ENCODE results near the gene ABCC8. TPM values are rescaled to one million over a fixed set of nuclear protein-coding genes. Genes with fewer than 3 reads are reported as not detected.

ABCC8 gene
- total RNA-seq, 3 donors from 2014 or later, result 3.8 to 10.8 (median 10.5) TPM

- DNase-seq (ENCODE audit: low spot score in 2 of 2), result no peak
- intact Hi-C loops (cut with DNase I; ENCODE audit: low total_unique reads), result no loop called here
- H3K9me3 ChIP-seq, result no peaks in the 10 kb centered on the region
- H3K27me3 ChIP-seq, result no peaks in the 10 kb centered on the region
- TF ChIP-seq, protein P1, sequence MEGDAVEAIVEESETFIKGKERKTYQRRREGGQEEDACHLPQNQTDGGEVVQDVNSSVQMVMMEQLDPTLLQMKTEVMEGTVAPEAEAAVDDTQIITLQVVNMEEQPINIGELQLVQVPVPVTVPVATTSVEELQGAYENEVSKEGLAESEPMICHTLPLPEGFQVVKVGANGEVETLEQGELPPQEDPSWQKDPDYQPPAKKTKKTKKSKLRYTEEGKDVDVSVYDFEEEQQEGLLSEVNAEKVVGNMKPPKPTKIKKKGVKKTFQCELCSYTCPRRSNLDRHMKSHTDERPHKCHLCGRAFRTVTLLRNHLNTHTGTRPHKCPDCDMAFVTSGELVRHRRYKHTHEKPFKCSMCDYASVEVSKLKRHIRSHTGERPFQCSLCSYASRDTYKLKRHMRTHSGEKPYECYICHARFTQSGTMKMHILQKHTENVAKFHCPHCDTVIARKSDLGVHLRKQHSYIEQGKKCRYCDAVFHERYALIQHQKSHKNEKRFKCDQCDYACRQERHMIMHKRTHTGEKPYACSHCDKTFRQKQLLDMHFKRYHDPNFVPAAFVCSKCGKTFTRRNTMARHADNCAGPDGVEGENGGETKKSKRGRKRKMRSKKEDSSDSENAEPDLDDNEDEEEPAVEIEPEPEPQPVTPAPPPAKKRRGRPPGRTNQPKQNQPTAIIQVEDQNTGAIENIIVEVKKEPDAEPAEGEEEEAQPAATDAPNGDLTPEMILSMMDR (IDR thresholded peaks at IDR 0.05), result no peak
- TF ChIP-seq POLR2AphosphoS5 (IDR thresholded peaks at IDR 0.05), result no peak
- H3K4me1 ChIP-seq, result no peaks in the 10 kb centered on the region
- no peak overlapping the region for H3K27ac ChIP-seq
- no peak overlapping the region for H3K4me3 ChIP-seq
- H3K36me3 ChIP-seq, result no peaks in the 10 kb centered on the region
Observed at GRCh38 chr11:17468122-17468521, 8.5 kb downstream of the ABCC8 start.

DNA sequence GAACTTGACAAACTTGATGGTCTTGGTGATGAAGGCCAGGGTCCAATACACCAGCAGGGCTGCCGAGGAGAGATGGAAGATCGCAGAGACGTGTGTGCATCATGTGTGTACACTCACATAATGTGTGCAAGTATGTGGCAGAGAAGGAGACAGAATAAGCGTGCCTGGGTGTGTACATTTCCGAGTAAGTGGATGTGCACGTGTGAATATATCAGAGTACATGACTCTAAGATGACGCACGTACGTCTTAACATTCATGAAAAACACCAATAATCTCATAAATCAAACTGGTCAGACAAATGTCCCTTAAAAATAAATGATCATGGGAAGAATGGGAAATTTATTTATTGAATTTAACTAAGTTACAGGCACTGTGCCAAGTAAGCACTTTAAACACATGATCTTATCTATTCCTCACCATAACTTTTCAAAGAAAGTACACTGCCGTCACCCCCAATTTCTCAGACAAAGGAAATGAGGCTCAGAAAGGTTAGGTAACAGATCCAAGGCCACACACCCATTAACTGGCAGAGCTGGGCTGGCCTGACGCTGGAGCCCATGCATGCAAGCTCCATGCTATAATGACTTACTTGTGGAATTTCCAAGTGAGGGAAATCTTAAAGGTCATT is 13.0 kb downstream of the ABCC8 start:
- no peak overlapping the region for H3K4me3 ChIP-seq
- intact Hi-C loops (cut with DNase I; ENCODE audit: low total_unique reads), result no loop called here
- TF ChIP-seq POLR2A (IDR thresholded peaks at IDR 0.05) (no peak), POLR2AphosphoS5 (IDR thresholded peaks at IDR 0.05) (no peak)
- TF ChIP-seq, protein P1 (IDR thresholded peaks at IDR 0.05), result no peak

DNA sequence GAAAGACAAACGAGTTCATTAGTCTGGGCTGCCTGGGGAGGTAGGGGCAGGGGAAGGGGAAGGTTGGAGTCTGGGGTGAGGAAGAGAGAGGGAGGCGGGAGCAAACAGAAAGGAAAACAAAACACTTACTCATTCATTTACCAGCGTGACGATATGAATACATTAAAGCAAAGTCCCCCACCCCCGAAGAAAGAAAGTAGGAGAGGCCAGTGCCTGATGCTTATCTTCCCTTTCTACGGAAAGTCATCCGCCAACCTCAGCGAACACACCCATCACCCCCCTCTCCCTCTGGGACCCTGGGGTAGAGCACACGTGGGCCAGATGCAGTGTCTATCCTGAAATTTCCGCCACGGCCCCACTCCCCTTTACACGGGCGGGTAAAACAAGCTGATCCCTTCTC is 13.7 kb downstream of the ABCC8 start:
- TF ChIP-seq, protein P1 (IDR thresholded peaks at IDR 0.05), result no peak
- TF ChIP-seq POLR2AphosphoS5 (IDR thresholded peaks at IDR 0.05) (no peak), POLR2A (IDR thresholded peaks at IDR 0.05) (no peak)
- Histone ChIP-seq H3K27me3 (no peaks in the 10 kb centered on the region), H3K4me1 (no peaks in the 10 kb centered on the region), H3K4me3 (no peak overlapping the region), H3K36me3 (no peaks in the 10 kb centered on the region), H3K9me3 (no peaks in the 10 kb centered on the region), H3K27ac (no peak overlapping the region)
- intact Hi-C loops (cut with DNase I; ENCODE audit: low total_unique reads), result no loop called here
- no peak for DNase-seq (ENCODE audit: low spot score in 2 of 2)

More for the DNA sequence above, 13.0 kb downstream of the ABCC8 start:
- DNase-seq (ENCODE audit: low spot score in 2 of 2), result no peak
- H3K4me1 ChIP-seq, result no peaks in the 10 kb centered on the region
- no peak overlapping the region for H3K27ac ChIP-seq
- H3K27me3 ChIP-seq, result no peaks in the 10 kb centered on the region
- no peaks in the 10 kb centered on the region for H3K36me3 ChIP-seq
- H3K9me3 ChIP-seq, result no peaks in the 10 kb centered on the region

- intact Hi-C loops (cut with DNase I; ENCODE audit: low total_unique reads), result no loop called here
- TF ChIP-seq POLR2AphosphoS5 (IDR thresholded peaks at IDR 0.05) (no peak), POLR2A (IDR thresholded peaks at IDR 0.05) (no peak)
- TF ChIP-seq, protein P1 (IDR thresholded peaks at IDR 0.05), result no peak
- no peaks in the 10 kb centered on the region for H3K27me3 ChIP-seq
Observed at GRCh38 chr11:17460406-17460805, 16.2 kb downstream of the ABCC8 start.

GRCh38 chr11:17459236-17459896 is 17.3 kb downstream of the ABCC8 start:
- Histone ChIP-seq H3K4me1 (no peaks in the 10 kb centered on the region), H3K4me3 (no peak overlapping the region), H3K9me3 (no peaks in the 10 kb centered on the region), H3K36me3 (no peaks in the 10 kb centered on the region), H3K27ac (no peak overlapping the region), H3K27me3 (no peaks in the 10 kb centered on the region)
- intact Hi-C loops (cut with DNase I; ENCODE audit: low total_unique reads), result no loop called here
- DNase-seq (ENCODE audit: low spot score in 2 of 2), result no peak
- no peak for TF ChIP-seq POLR2A (IDR thresholded peaks at IDR 0.05)
- TF ChIP-seq, protein P1 (IDR thresholded peaks at IDR 0.05), result no peak

More at GRCh38 chr11:17460406-17460805, 16.2 kb downstream of the ABCC8 start:
- H3K36me3 ChIP-seq, result no peaks in the 10 kb centered on the region
- no peak overlapping the region for H3K4me3 ChIP-seq
- no peak for DNase-seq (ENCODE audit: low spot score in 2 of 2)
- H3K9me3 ChIP-seq, result no peaks in the 10 kb centered on the region
- H3K4me1 ChIP-seq, result no peaks in the 10 kb centered on the region
- peak overlapping the region; percentile 29 to 38 for H3K27ac ChIP-seq
